Activated gamma-delta T cell (primary cell): ENCODE data around the gene TAF13.
A peak's percentile ranks its signal among the peaks of the same experiment; 100 is the strongest.

Source experiments
- DNase-seq: peaks from one replicate; lab custom pipeline; 2025; lab: John Stamatoyannopoulos, UW
- total RNA-seq, 2 donors: gene quantifications; one replicate each; lab custom pipeline; 2026; lab: John Stamatoyannopoulos, UW

The TAF13 gene, protein sequence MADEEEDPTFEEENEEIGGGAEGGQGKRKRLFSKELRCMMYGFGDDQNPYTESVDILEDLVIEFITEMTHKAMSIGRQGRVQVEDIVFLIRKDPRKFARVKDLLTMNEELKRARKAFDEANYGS
- total RNA-seq, result 10.0 to 10.4 reads per million in 2 donors

DNA sequence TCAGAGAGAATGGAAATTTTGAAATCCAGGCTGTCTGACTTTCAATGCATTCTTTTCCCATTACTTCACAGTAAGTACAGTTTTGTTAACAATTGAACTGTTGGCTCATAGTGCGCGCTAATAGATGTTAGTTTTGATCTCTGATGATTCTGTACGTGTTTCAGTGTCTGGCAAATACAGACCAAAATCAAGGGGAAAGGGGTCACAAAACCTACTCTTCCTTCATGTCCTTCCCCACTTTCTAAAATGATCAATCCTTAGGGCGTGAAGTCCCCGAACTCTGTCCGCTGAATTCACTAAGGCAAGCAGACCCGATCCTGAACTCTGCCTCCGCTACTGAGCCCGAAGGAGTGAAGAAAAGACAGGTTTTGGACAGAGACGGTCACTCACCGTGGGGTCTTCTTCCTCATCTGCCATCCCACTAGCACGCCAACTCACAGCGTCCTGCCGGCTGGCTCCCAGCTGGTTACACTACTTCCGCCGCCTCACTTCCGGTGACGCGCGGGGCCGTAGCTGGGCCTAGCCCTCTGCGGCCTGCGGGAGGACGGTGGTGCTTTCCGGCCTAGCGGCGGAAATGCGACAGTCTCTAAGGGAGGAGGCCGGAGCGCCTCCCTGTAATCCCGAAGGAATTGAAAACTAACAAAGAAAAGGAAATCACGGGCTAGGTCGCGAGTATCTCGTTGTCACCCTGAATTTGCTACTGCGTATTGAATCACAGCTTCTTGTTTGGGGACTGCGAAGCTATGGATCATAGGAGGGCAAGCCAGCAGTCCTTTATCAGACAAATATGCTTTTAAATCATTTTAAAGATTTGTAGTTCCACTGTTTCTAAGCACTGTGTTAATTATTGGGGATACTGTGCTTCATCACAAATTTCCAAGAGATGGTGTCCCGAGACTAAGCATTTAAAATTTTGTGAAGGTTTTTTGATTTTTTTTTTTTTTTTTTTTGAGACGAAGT is at the start of gene TAF13:
Gene TAF13, minus strand, starts transcription at position 473 of the 960 bp plus-strand sequence. Its CDS starts 56 bp downstream, at position 417.
- DNase-seq, result peak; percentile 82

DNA sequence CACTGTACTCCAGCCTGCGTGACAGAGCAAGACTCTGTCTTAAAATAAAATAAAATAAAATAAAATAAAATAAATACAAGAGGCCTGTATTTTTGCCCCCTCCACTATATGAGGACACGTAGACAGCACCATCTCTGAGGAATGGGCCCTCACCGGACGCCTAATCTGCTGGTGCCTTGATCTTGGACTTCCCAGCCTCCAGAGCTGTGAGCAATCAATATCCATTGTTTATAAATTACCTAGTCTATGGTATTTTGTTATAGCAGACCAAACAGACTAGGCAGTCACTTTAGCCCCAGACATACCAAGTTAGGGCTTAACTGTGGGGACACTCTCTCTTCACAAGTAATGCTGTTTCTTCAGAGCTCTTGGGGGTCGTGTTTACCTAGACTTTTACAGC is 44.6 kb upstream of the TAF13 start:
- DNase-seq, result no peak

DNA sequence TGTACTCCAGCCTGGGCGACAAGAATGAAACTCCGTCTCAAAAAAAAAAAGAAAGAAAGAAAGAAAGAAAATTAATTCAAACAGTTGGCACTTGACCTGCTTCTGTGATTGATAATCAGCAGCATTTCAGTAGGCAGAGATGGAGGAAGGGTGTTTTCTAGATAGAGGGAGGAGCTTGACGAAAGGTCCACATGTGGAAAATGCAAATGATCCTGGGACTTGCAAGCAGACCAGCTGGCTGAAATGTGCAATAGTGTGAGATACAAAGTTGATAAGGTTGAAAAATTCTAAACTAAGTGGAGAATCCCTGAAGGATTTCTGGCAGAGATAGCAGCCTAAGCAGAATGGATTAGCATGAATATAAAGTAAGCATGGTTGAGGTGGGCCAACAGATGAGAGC is 42.3 kb upstream of the TAF13 start:
- no peak for DNase-seq

DNA sequence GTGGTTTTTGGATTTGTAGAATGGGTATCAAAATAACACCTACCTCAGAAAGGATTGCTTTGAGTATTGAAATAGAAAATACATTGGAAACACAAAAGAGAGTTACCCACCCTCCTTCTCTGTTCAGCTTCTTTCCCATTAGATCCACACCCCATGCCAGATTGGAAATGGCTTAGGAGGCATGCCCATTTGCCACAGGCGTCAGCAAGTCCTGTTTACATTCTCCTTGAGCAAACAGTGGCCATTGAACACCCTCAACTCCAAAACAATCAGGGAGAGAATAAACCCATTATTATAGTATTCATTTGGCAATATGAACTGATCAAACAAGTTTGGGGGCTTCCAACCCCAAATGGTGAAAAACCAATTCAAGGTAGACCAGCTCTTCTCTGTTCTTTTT is 40.5 kb upstream of the TAF13 start:
- DNase-seq, result no peak

DNA sequence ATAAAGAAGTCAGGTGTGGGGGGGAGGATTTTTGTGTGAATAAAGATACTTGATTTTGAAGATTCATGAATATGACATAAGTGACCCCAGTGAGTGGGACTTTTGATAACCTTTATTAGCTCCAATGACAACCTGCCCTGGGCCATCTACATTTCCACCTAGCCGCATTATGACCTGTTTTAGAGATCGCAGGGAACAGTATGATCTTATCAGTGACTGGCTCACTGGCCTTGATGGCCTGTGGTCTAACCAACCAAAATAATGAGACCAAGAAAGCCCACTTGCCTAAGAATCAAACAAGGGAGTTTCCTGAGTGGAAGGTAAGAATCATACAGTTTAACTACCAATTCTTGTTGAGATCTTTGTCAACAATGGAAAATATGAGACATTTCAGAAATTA is 39.9 kb upstream of the TAF13 start:
- DNase-seq, result no peak

DNA sequence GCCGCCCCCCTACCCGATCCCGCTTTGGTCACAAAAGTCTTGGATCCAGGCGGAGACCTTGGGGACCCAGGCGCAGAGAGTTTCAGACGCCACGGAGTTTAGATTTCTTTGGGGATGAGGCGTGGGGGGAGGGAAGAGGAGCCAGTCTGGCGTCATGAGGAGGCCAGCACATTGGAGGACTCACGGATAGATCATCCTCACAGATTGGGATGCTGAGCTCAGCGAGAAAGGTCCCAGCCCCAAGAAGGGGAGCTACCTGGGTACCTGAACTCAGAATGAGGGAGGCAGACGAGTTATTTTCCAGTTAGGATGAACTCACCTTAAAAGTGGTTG is 38.5 kb upstream of the TAF13 start:
- no peak for DNase-seq

DNA sequence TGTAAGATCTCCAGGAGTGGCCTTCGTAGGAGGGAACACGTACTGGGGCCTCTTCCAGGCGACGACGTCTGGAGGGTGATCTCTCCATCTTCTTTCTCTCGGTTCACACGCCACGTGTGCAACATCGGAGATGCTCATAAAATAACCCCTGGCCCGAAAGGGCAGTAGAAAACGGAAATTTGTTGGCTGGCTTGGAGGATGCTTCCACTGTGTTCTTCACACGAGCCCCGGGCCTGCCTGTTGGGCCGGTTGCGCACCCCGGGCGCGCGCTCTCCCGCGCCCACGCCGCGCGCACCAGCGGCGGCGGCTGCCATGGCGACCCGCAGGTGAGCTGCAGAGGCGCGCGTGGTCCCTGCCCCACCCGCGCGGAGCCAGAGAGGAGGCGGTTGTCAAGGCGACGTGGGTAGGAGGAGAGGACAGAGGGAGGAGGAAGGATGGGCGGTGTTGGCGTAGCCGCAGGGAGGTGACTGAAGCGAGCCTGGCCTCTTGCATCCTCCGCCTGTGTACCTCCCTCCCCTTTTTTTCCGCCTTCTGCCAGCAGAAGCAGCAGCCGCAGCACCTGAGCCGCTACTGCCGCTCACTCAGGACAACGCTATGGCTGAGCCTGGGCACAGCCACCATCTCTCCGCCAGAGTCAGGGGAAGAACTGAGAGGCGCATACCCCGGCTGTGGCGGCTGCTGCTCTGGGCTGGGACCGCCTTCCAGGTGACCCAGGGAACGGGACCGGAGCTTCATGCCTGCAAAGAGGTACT is 38.0 kb upstream of the TAF13 start, which contains the start of gene ELAPOR1:
Gene ELAPOR1, plus strand, starts transcription at position 526 of the 752 bp plus-strand sequence. Its CDS starts 69 bp downstream, at position 595.
- DNase-seq, result peak; percentile 65

DNA sequence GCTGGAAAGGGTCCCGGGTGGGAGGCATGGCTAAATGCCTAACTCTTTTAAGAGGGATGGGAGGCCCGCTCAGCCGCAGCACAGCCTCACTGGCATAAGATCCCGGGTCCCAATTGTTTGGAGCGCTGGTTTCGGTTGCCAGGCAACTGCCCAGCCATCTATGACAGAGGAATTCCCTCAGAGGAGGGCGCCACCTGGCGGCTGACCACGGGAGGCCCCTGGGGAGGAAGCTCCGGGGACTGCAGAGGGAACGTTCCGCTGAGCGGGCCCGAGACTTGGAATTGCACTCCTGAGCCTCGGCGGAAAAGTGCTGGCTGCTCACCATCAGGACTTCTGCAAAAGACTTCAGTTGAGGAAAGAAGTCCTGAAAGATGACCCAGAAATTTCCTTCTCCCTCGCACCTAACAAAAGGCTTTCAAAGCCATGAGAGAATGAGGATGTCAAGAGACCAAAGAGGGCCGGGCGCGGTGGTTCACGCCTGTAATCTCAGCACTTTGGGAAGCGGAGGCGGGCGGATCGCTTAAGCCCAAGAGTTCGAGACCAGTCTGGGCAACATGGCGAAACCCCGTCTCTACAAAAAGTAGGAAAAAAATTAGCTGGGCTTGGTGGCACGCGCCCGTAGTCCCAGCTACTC is 37.0 kb upstream of the TAF13 start:
- peak; percentile 70 for DNase-seq

DNA sequence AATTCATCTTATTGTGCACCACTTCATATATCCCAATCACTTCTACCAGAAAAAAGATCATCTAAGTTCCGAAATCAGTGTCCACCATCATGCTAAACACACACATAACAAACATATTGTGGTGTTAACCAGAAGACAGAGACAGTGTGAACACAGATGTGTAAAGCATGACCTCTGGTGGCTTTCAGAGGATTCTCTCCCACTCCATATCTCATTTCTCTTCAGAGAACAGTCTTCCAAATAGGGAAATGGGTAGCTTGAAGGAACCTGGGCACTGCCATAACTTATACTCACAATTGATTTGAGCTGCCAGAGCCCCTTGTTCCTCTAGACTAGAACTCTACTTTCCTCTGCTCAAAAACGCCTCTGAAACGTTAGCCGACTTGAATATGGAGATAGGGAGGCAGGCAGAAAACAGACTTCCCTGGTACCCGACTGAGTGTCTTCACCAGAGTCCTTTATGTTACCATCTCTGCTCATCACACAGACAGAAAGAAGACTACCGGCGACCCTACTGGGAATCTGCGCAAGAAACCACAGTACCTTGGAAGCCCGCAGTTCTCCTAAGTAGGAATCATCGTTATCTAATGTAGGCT is 36.4 kb upstream of the TAF13 start:
- DNase-seq, result no peak

DNA sequence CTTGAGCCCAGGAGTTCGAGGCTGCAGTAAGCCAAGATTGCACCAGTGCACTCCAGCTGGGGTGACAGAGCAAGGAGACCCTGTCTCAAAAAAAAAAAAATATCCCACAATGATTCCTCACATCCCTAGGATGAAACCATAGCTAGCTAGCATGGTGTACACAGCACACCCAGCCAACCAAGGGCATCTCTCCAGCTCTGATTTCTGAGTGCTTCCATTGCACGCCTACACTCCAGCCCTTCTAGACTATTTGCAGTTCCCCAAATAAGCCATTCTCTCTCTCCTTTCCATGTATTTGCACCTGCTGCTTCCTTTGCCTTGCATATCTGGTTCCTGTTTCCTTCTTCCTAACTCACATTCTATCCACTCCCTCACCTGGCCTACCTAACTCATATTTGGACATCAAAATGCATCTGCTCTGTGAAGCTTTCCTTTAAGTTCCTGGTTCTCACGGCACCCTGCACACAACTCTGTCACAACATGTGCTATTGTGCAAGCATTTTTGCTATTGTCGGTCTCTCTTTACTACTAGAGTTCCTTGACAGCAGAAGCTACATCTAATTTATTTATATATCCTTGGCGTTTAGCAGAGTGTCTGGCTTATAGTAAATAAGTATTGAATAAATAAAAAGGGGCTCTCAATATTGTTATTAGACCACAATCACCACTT is 35.7 kb upstream of the TAF13 start:
- DNase-seq, result no peak

DNA sequence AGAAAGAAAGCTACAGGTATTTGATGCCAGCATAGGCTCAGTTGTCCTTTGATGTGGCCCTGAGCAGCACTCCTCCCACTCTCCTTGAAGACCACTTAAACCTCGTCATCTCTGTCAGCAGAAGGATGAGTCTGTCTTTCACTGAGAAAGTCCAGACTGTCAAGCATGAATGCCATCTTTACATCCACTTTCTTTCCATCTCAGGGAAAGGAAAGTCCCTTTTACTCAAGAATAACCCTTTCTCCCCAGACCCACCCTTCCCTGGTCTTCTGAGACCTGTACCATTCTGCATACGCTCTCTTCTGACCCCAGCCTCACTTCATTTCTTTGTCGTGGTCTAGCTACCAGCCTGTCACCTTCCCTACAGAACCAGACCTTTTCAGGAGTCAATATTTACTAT is 34.1 kb upstream of the TAF13 start:
- DNase-seq, result no peak

DNA sequence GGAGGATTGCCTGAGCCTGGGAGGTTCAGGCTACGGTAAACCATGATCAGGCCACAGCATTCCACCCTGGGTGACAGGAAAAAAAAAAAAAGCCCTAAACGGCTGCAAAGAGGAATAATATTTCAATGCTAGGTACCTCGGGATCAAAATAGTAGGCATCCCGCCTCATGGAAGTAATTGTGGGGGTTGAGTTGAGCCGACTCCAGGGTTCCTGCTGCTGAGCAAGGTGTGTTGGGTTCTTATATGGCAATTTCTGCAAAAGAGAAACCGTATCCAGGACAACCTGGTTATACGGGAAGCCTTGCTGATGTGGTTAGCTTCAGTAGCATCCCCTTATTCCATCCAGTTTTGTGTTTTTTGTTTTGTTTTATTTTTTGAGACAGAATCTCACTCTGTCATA is 32.0 kb upstream of the TAF13 start:
- DNase-seq, result no peak

DNA sequence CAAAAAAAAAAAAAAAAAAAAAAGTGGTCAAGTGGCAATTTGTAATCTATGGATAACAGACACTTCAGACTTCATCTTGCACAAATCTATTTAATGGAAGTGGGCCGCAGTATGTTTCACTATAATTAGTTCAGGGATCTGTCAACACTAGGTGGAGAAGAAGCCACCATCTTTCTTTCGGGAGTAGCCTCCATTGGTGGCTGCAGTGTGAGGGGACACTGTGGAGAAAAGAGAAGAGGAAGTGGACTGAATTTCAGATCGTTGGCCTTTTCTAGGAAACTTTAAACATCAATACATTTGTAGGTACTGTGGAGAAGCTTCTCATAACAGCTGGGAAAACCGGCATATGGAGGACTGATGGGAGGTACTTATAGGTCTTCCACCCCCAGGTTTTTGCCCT is 30.1 kb upstream of the TAF13 start:
- no peak for DNase-seq

DNA sequence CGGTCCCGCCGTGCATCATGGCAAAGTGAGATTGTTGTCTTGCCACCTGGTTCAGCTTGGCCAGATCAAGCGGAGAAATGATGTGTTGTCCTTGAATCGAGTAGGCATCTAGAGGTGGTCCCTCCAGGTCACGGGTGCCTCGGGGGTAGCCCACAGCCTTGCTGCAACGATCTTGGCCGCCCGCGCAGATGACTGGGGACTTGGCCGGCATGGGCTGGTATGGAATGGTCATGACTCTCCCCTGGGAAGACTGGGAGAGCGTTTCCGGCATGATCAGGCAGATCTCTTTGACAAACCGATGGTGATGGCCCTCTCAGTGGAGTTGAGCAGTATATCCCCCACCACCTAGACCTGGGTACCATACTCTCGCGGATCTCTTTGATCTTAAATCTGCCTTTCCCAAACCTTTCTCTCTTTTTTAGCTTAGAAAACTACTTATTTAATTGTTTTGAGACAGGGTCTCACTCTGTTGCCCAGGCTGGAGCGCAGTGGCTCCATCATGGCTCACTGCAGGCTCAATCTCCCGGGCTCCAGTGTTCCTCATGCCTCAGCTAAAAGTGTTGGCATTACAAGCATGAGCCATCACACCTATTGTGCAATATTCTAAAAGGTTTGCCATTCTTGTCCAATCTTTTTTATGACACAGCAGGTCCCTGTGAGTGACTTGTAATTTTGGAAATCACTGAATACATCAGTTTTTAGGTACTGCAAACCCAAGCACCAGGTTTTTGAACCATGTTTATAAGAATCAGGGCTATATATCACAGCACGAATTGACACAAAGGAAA is 28.8 kb upstream of the TAF13 start:
- DNase-seq, result no peak

DNA sequence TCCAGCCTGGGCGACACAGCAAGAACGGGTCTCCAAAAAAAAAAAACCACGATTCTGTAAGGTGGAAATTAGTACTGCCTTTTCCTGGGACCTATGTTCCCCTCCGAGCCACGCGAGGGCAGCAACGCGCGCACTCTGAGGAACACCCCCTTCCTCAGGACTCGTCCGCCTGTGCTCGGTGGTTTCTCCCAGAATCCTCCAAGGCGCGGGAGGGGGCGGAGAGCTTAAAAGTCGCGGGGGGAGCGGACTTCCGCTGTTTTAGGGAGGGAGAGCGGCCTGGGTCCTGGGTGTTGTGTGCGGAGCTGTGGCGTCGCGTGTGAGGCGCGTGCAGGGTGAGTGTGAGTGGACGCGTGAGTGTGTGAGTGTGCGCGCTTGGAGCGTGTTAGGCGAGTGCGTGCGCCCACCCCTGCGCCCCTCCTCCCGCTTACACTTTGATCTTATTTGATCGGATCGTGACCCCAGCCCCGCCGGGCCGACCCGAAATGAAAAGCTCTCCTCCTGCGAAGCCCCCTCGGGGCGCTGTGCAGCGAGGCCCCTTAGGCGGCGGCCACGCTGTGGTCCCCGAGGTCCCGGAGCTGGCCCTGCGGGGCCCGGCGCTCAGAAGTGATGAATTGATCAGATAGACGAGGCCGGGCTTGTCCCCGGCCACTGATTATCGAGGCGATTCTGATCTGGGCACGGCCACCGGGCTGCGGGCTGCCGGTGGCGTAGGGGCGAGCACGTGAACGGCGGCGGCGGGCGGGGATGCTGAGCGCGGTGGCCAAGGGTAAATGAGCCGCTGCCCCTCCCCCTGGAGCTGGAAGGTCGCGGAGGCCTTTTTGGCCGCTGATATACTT is 24.4 kb upstream of the TAF13 start:
- peak; percentile 82 for DNase-seq

DNA sequence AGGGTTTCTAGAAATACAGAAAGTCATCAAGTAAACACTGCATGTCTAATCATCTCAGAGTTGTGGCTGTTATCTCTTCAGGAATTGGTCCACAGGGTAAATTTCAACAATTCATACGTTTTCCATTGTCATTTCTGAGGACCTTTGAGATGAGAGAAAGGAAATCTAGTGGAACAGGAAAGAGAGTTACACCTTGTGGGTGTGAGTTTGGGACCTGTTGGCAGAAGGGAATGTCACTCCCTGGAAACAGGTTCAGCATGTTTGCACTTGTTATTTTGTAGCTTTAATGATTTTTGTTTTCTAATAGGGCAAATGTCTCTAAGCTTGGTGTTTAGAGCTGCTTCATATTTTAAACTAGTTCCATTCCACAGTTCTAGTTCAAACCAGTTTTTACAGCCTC is 20.3 kb upstream of the TAF13 start:
- DNase-seq, result no peak

DNA sequence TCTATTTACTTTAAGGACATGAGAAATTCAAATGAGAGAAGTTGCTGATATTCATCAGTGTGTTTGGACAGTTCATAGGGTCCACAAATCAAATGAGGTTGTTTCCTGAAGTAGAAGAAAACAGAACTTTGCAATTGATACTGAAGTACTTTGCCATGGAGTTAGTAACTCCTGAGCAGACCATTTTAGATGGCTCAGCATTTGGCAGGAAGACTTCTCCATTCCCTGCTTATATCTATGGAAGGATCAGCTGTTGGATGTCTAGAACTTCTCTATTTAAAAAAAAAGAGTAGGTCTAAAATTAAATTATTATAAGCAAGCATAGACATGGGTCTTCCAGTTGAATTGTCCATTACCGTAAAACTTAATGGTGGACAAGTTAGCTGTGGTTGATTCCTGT is 19.8 kb upstream of the TAF13 start:
- no peak for DNase-seq

DNA sequence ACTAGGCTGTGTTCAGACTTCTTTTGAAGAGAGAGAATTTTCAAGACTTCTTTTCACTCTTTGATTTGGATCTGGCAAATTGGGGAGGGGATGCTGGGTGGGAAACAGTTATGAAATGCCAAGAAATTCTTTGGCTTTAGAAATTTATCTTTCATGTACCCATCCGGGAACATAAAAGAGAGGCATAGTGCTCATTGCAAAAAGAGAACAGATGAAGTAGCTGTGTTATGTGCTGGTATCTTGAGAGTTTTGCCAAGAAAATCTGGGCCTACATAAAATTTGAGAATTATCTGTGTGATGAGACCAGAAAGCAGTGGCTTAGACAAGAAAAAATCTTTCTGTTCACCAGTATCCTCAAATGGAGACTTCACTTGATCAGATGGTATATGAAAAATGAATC is 19.1 kb upstream of the TAF13 start:
- DNase-seq, result no peak

DNA sequence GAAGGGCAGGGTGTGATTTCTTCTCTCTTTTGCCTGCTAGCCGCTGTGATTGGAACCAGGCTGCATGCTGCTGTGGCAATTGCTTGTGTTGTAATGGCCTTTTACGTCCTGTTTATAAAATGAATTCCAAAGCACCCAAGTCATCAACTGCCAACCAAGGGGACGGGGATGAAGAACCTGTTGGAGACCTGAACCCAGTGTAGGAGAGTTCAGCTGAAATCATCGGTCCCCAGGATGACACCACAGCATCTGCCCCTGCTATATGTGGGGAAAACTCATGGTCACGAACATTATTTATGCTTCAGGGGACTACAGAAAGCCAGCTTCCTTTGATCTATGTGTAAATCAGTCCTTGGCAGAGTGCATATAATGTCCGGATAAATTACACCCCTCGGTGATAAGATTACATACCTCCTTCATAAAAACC is 18.6 kb upstream of the TAF13 start:
- DNase-seq, result no peak

DNA sequence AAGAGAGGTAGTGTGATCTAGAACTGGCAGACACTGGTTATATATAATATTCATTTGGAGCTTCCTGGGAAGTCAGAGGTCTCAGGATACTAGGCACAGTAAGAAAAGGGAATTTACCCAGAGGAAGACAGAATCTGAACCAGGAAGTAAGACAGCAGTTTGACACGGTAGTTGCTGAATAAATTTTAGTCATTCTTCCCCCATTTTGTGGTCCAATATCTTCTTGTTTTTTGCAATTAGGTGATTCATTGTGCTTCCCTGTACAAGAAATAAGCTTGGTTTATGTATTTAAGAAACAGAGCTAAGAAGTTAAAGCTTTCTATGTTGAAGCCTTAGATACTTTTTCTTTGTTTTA is 16.0 kb upstream of the TAF13 start:
- no peak for DNase-seq
